HL-60 (cell line): ENCODE results near the gene RPL5.

Experiments
- DNase-seq, 2 experiments: peaks; one replicate each; pipeline ENCODE4 v3.0.0-alpha.2; 2010 to 2020; ENCODE audit warnings: low read depth in 1 of 2, low spot score in 1 of 2
- H3K27ac ChIP-seq: fragments of 250-450 bp; sonication (Bioruptor Pico); replicated peaks from 2 replicates; pipeline ENCODE4 v1.5.1; 2020; ENCODE audit warnings: mild to moderate bottlenecking, moderate library complexity
- H3K27me3 ChIP-seq: fragments of 250-450 bp; sonication (Bioruptor Pico); 2 replicates; pipeline ENCODE4 v1.5.1; 2021; ENCODE audit warnings: mild to moderate bottlenecking, moderate library complexity; ENCODE audit not compliant: insufficient read depth, poor library complexity, severe bottlenecking
- H3K4me3 ChIP-seq: replicated peaks from 2 replicates; pipeline ENCODE4 v1.5.1; 2011; ENCODE audit warnings: mild to moderate bottlenecking, control low read depth, low read length; ENCODE audit not compliant: insufficient read depth
- CTCF ChIP-seq: IDR thresholded peaks from one replicate; pipeline ENCODE4 v1.5.1; 2011; ENCODE audit warnings: low read length, control low read depth, inconsistent platforms; ENCODE audit not compliant: insufficient read depth
- GABPA ChIP-seq: IDR thresholded peaks from 2 replicates; pipeline ENCODE4 v1.6.1; 2012; ENCODE audit warnings: low read depth
- POLR2AphosphoS5 ChIP-seq: IDR thresholded peaks from 2 replicates; pipeline ENCODE4 v1.6.1; 2012; ENCODE audit warnings: low read depth
- SPI1 ChIP-seq: IDR thresholded peaks from 2 replicates; pipeline ENCODE4 v1.6.1; 2012; ENCODE audit warnings: low read depth, mild to moderate bottlenecking, borderline replicate concordance
- TF ChIP-seq, protein P1 (sequence below): IDR thresholded peaks from 2 replicates; pipeline ENCODE4 v1.6.1; 2012; ENCODE audit warnings: low read depth; ENCODE audit not compliant: insufficient replicate concordance

Gene RPL5

GRCh38 chr1:92838519-92838918 is 6.7 kb downstream of the RPL5 start:
- H3K4me3 ChIP-seq: no peak overlapping the region
- H3K27me3 ChIP-seq: no peaks in the 10 kb centered on the region
- no peak overlapping the region for H3K27ac ChIP-seq
- TF ChIP-seq SPI1 (no peak), POLR2AphosphoS5 (no peak), CTCF (no peak), GABPA (no peak)
- TF ChIP-seq, protein P1, sequence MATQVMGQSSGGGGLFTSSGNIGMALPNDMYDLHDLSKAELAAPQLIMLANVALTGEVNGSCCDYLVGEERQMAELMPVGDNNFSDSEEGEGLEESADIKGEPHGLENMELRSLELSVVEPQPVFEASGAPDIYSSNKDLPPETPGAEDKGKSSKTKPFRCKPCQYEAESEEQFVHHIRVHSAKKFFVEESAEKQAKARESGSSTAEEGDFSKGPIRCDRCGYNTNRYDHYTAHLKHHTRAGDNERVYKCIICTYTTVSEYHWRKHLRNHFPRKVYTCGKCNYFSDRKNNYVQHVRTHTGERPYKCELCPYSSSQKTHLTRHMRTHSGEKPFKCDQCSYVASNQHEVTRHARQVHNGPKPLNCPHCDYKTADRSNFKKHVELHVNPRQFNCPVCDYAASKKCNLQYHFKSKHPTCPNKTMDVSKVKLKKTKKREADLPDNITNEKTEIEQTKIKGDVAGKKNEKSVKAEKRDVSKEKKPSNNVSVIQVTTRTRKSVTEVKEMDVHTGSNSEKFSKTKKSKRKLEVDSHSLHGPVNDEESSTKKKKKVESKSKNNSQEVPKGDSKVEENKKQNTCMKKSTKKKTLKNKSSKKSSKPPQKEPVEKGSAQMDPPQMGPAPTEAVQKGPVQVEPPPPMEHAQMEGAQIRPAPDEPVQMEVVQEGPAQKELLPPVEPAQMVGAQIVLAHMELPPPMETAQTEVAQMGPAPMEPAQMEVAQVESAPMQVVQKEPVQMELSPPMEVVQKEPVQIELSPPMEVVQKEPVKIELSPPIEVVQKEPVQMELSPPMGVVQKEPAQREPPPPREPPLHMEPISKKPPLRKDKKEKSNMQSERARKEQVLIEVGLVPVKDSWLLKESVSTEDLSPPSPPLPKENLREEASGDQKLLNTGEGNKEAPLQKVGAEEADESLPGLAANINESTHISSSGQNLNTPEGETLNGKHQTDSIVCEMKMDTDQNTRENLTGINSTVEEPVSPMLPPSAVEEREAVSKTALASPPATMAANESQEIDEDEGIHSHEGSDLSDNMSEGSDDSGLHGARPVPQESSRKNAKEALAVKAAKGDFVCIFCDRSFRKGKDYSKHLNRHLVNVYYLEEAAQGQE: no peak
- DNase-seq: no peak

DNA sequence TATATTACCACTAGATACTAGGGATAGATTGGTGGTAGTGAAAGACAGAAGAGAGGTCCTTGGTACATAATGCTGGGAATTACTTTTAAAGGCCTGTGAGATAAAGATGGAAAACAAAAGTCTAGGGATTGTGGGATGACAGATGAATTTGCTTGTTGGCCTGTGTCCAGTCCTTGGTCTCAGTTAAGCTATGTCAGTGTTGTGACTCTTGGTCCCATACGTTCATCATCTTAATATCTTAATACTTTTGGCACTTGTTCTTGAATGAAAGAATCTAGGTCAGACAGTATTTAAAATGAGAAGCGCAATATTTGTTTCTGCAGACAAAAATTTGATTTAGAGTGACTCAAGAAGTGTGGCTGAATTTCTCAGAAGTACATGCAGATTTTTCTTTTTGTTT is 7.6 kb downstream of the RPL5 start:
- H3K27ac ChIP-seq: no peak overlapping the region
- H3K27me3 ChIP-seq: no peaks in the 10 kb centered on the region
- no peak overlapping the region for H3K4me3 ChIP-seq
- no peak for TF ChIP-seq SPI1
- TF ChIP-seq, protein P1: no peak
- no peak for DNase-seq

DNA sequence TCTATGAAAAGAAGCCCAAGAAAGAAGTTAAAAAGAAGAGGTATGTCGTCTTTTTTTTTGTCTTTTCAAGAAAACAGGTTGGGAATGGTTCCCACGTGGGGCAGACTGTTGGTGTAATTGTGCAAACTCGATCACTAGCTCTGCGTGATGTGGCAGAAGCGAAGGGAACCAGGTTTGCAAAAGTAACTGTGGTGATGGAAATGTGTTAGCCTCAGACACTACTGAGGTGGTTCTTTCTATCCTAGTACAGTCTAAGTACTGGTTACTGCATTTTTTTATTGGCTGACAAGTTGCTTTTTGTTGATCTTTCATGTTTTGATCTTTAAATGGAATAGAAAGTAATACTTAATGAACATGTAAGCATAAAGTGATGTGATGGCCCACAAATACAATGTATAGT is 8.8 kb downstream of the RPL5 start:
- no peak for DNase-seq
- H3K4me3 ChIP-seq: no peak overlapping the region
- H3K27ac ChIP-seq: no peak overlapping the region
- TF ChIP-seq SPI1: no peak
- H3K27me3 ChIP-seq: no peaks in the 10 kb centered on the region

GRCh38 chr1:92842082-92843045 is 10.5 kb downstream of the RPL5 start:
- no peak for DNase-seq
- TF ChIP-seq GABPA: no peak
- TF ChIP-seq POLR2AphosphoS5: peak; percentile 5; the same call in 1 of the 2 replicates
- no peak overlapping the region for H3K27ac ChIP-seq

GRCh38 chr1:92843046-92843423 is 11.2 kb downstream of the RPL5 start:
- H3K4me3 ChIP-seq: no peak overlapping the region
- no peak overlapping the region for H3K27ac ChIP-seq
- H3K27me3 ChIP-seq: no peaks in the 10 kb centered on the region
- TF ChIP-seq CTCF (no peak), GABPA (no peak), POLR2AphosphoS5 (no peak; the same call in 1 of the 2 replicates), SPI1 (no peak)
- TF ChIP-seq, protein P1: no peak
- DNase-seq: no peak

More at GRCh38 chr1:92842082-92843045, 10.5 kb downstream of the RPL5 start:
- Histone ChIP-seq H3K4me3 (no peak overlapping the region), H3K27me3 (no peaks in the 10 kb centered on the region)
